Adrenal gland (tissue), 5 donors: ENCODE measurements around the gene PGR.

Experiments used
- POLR2A ChIP-seq, 2 donors: fragments of 450-650 bp; IDR thresholded peaks; one replicate each; pipeline ENCODE4 v1.6.1; 2017; ENCODE audit warnings: antibody characterized with exemption in 2 of 2, mild to moderate bottlenecking in 2 of 2, moderate library complexity in 1 of 2
- TF ChIP-seq, protein P1 (sequence below), 6 experiments: fragments of 450-650 bp in 4 of 6; fragments of 200-600 bp in 2 of 6; sonication (generic) in 1 of 6; IDR thresholded peaks; 1 replicate in 5 of 6; 2 replicates in 1 of 6; pipeline versions ENCODE4 v1.5.1 to v1.8.0; 2016 to 2021; ENCODE audit warnings: antibody characterized with exemption in 6 of 6, mild to moderate bottlenecking in 2 of 6, moderate library complexity in 1 of 6
- donor health status: DM: no; HTN: no; CAD: no.

DNA sequence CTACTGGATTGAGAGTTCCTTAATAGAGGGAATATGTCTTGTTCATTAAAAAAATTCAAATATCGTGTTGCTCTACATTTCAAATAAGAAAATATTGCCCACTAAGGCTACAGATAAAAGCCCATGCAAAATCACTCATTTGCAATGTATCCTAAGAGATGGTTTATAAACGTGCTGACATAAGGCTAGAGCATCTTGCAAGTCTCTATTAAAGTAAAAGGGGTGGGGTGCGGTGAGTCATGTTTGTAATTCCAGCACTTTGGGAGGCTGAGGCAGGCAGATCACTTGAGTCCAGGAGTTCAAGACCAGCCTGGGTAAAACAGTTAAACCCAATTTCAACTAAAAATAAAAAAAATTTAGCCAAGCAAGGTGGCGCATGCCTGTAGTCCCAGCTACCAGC lies 70.3 kb downstream of the PGR start:
- TF ChIP-seq, protein P1, sequence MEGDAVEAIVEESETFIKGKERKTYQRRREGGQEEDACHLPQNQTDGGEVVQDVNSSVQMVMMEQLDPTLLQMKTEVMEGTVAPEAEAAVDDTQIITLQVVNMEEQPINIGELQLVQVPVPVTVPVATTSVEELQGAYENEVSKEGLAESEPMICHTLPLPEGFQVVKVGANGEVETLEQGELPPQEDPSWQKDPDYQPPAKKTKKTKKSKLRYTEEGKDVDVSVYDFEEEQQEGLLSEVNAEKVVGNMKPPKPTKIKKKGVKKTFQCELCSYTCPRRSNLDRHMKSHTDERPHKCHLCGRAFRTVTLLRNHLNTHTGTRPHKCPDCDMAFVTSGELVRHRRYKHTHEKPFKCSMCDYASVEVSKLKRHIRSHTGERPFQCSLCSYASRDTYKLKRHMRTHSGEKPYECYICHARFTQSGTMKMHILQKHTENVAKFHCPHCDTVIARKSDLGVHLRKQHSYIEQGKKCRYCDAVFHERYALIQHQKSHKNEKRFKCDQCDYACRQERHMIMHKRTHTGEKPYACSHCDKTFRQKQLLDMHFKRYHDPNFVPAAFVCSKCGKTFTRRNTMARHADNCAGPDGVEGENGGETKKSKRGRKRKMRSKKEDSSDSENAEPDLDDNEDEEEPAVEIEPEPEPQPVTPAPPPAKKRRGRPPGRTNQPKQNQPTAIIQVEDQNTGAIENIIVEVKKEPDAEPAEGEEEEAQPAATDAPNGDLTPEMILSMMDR (IDR thresholded peaks at IDR 0.05), result no peak
- no peak for TF ChIP-seq POLR2A (IDR thresholded peaks at IDR 0.05)
